Endodermal cell (in vitro differentiated cells): ENCODE measurements around the gene MOB1B. TPM values are rescaled to one million over a fixed set of nuclear protein-coding genes. Genes with fewer than 3 reads are reported as not detected.

Experiments
- DNase-seq: peaks from one replicate; pipeline ENCODE4 v3.0.0-alpha.2; 2017
- H3K27ac ChIP-seq: 2 replicates; pipeline ENCODE4 v1.5.1; 2013; ENCODE audit warnings: mild to moderate bottlenecking, low read depth, low read length, moderate library complexity
- H3K27me3 ChIP-seq: 2 replicates; pipeline ENCODE4 v1.6.1; 2013; ENCODE audit warnings: mild to moderate bottlenecking, low read length, moderate library complexity; ENCODE audit not compliant: insufficient read depth, control insufficient read depth, poor library complexity, severe bottlenecking
- H3K36me3 ChIP-seq: 2 replicates; pipeline ENCODE4 v1.7.0; 2013; ENCODE audit warnings: mild to moderate bottlenecking, low read length, moderate library complexity; ENCODE audit not compliant: control insufficient read depth, insufficient read depth
- H3K4me1 ChIP-seq: one replicate; pipeline ENCODE4 v1.7.0; 2013; ENCODE audit warnings: low read length; ENCODE audit not compliant: control insufficient read depth, insufficient read depth
- H3K4me3 ChIP-seq: 2 replicates; pipeline ENCODE4 v1.5.1; 2013; ENCODE audit warnings: mild to moderate bottlenecking, low read length, moderate library complexity
- H3K9ac ChIP-seq: 2 replicates; pipeline ENCODE4 v1.6.1; 2013; ENCODE audit warnings: mild to moderate bottlenecking, low read length, moderate library complexity; ENCODE audit not compliant: poor library complexity, severe bottlenecking; ENCODE audit errors: extremely low read depth
- H3K9me3 ChIP-seq: 2 replicates; pipeline ENCODE4 v1.6.1; 2013; ENCODE audit warnings: mild to moderate bottlenecking, low read length, moderate library complexity; ENCODE audit not compliant: control insufficient read depth
- H3K27ac Mint-ChIP-seq: 2 replicates; pipeline ENCODE4 v1.8.0; 2020; ENCODE audit warnings: mixed read lengths
- H3K27me3 Mint-ChIP-seq: 2 replicates; pipeline ENCODE4 v1.8.0; 2021; ENCODE audit warnings: mild to moderate bottlenecking, mixed read lengths; ENCODE audit not compliant: insufficient read depth
- H3K36me3 Mint-ChIP-seq: 2 replicates; pipeline ENCODE4 v1.8.0; 2020; ENCODE audit warnings: low read depth, mixed read lengths
- H3K4me1 Mint-ChIP-seq: 2 replicates; pipeline ENCODE4 v1.8.0; 2020; ENCODE audit warnings: mixed read lengths
- H3K4me3 Mint-ChIP-seq: 2 replicates; pipeline ENCODE4 v1.8.0; 2020; ENCODE audit warnings: mild to moderate bottlenecking, moderate library complexity, mixed read lengths
- H3K9me3 Mint-ChIP-seq: 2 replicates; pipeline ENCODE4 v1.8.0; 2020; ENCODE audit warnings: mild to moderate bottlenecking, mixed read lengths
- CTCF ChIP-seq: fragments of 200-600 bp; sonication (generic); conservative IDR thresholded peaks from 2 replicates; pipeline ENCODE4 v1.5.0; 2021; ENCODE audit warnings: antibody characterized with exemption, mild to moderate bottlenecking
- WGBS, 2 experiments: methylation state at CpG; one replicate each; pipeline versions ENCODE4 v1.1.5 to v1.1.7; 2013; ENCODE audit warnings: missing lambda C conversion rate in 2 of 2, mixed read lengths in 1 of 2; ENCODE audit not compliant: insufficient coverage in 1 of 2, insufficient read length in 1 of 2; 5-methylcytosine and 5-hydroxymethylcytosine counted together
- total RNA-seq, 2 donors: library from RNA; stranded (reverse); fragmentation: NEBNext Ultra II Directional in 1 of 2; extraction: Animal tissue kit (Norgen Biotek cat#: 25700) in 1 of 2; gene quantifications; 2 replicates in 1 of 2; 3 replicates in 1 of 2; pipeline ENCODE4 v1.2.1, GENCODE V29; 2021

Gene MOB1B
- total RNA-seq, 2 donors from 2014 or later = 28.7 to 30.5 TPM

DNA sequence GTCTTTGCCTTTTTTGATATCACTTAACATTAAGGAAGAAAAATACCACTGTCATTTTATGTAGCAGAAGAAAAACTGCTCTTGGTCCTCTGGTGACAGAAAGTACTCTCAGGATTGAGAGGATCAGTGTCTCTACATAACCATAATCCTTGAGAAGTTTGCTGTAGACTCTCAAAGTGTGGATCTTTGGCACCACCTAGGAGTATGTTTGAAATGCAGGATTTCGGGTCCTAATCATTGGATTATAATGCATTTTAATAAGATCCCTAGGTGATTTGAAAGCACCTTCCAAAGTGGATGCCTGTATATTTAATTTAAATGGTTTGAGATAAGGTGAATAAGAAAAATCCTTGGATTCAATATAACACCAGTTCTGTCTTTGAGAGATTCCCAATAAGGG is 23.2 kb downstream of the MOB1B start:
- Mint-ChIP-seq H3K4me3 (no peak overlapping the region), H3K36me3 (peaks cover 17% of the 10 kb centered on the region), H3K27me3 (no peaks in the 10 kb centered on the region), H3K9me3 (peaks cover 12% of the 10 kb centered on the region), H3K4me1 (peaks cover 39% of the 10 kb centered on the region), H3K27ac (peak overlapping the region; percentile 42)
- Histone ChIP-seq H3K9me3 (peaks cover 8% of the 10 kb centered on the region), H3K4me3 (no peak overlapping the region), H3K9ac (no peak overlapping the region), H3K36me3 (peaks cover 9% of the 10 kb centered on the region), H3K27me3 (no peaks in the 10 kb centered on the region), H3K27ac (no peak overlapping the region), H3K4me1 (no peaks in the 10 kb centered on the region)
- no peak for TF ChIP-seq CTCF
- WGBS, 2 experiments = 96 to 100% methylated on average over 1 of the region's 1 CpG
- DNase-seq = no peak

DNA sequence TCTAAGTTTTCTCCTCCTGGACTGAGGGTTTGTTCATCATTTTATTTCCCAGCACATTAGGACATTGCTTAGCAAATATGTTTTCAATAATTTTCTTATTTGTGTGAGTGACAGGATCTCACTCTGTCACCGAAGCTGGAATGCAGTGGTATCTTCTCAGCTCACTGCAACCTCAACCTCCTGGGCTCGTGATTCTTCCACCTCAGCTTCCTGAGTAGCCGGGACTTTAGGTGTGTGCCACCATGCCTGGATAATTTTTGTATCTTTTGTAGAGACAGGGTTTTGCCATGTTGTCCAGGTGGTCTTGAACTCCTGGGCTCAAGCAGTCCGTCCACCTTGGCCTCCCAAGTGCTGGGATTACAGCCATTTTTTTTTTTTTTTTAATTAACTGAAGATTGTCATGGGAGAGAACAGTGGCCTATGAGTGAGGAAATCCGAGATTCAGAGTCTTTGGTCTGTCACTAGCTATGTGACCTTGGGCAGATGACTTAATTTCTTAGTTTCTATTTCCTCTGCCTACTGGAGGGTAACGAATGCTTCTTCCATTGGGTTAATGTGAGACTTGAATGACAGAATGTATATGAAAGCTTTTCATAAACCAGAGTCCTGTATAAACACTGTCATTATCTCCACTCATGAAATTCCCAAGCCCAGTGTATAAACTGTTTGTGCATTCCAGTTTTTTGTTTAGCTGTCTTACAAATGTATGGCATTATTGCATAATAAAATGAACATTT is 23.9 kb downstream of the MOB1B start:
- peak overlapping the region; percentile 42 for H3K27ac Mint-ChIP-seq
- Histone ChIP-seq H3K9me3 (peaks cover 1% of the 10 kb centered on the region), H3K27ac (no peak overlapping the region), H3K9ac (no peak overlapping the region), H3K36me3 (peaks cover 9% of the 10 kb centered on the region), H3K4me1 (no peaks in the 10 kb centered on the region), H3K4me3 (no peak overlapping the region), H3K27me3 (no peaks in the 10 kb centered on the region)
- TF ChIP-seq CTCF = no peak
- 93% methylated on average over 2 to 5 of the region's 6 CpGs for WGBS, 2 experiments
- H3K27me3 Mint-ChIP-seq = no peaks in the 10 kb centered on the region
- no peak for DNase-seq
- H3K9me3 Mint-ChIP-seq = peaks cover 6% of the 10 kb centered on the region
- H3K4me1 Mint-ChIP-seq = peaks cover 46% of the 10 kb centered on the region
- H3K4me3 Mint-ChIP-seq = no peak overlapping the region
- peaks cover 13% of the 10 kb centered on the region for H3K36me3 Mint-ChIP-seq

DNA sequence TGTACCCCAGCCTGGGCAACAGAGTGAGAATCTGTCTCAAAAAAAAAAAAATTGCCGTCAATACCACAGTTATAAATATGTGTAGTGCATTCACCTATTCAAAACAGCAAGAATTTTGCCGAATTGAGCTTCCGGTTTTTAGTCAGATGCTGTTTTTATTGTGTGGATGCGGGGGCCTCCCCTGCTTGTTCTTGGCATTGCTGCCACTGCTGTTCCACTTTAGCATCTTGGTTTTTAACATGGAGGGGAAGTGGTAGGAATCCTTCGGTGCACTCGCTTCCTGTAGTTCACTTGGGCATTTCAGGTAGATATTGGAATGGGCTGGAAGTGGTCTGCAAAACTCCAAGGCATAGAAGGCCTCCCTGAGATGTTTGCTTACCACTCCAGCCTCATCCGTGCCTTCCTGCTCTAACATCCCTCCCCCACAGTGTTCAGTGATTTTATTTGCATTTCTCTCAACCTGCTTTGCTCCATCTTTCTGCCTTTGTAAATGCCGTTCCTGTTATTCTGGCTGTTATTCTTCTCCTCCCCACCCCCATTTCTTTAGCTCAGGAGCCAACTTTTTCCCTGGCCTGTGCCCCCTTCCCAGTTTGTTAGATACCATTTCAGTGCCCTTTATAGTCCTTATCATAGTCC is 25.5 kb downstream of the MOB1B start:
- no peak overlapping the region for H3K4me3 ChIP-seq
- no peak for DNase-seq
- H3K9me3 ChIP-seq = no peaks in the 10 kb centered on the region
- H3K4me1 ChIP-seq = no peaks in the 10 kb centered on the region
- H3K9ac ChIP-seq = no peak overlapping the region
- H3K27me3 Mint-ChIP-seq = no peaks in the 10 kb centered on the region
- H3K4me3 Mint-ChIP-seq = no peak overlapping the region
- H3K36me3 ChIP-seq = peaks cover 9% of the 10 kb centered on the region
- no peak overlapping the region for H3K27ac ChIP-seq
- 82 to 87% methylated on average over 3 to 8 of the region's 8 CpGs for WGBS, 2 experiments
- H3K4me1 Mint-ChIP-seq = peaks cover 38% of the 10 kb centered on the region
- H3K9me3 Mint-ChIP-seq = no peaks in the 10 kb centered on the region
- peaks cover 9% of the 10 kb centered on the region for H3K36me3 Mint-ChIP-seq
- H3K27me3 ChIP-seq = no peaks in the 10 kb centered on the region
- H3K27ac Mint-ChIP-seq = peak overlapping the region; percentile 78
- TF ChIP-seq CTCF = no peak
